ENCODE measurements around the gene ATE1.

Gene ATE1

DNA sequence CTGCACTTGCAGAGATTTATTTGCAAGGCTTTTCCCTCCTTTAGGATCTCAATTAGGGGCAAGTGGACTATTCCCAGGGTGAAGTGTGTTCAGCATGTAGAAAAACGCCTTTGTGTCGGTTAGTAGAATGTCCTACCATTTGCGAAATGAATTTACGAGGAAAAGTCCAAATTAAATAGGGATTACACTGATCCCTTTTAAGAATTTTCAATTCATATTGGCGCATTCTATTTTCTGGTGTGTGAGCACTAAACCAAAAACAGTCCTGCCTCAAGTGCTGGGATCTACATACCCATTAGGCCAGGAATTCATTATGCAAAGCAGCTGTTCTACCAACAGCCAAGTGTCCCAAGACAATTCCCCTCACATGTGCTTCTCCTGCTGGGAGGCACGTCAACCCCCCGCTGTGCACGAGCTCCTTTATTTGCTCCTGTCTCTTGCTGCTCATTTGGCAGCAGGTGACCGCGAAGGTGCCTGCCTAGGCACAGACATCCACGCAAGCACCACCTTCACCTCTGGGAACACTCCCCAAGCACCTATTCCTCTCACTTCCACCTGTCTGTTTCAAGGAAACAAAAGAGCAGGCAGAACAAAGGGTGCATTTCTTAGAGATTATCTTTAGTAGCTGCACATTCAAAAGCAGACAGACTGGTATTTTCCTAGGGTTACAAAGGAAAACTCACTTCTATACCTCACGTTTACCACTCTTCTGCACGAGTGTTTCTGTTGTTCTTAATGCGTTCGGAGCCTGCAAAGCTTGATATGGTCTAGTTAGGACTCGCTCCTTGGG is 195.0 kb downstream of the ATE1 start:
- Mint-ChIP-seq H3K4me3 (no peak overlapping the region), H3K27me3 (peaks cover 5% of the 10 kb centered on the region), H3K36me3 (no peaks in the 10 kb centered on the region), H3K9me3 (no peaks in the 10 kb centered on the region), H3K27ac (no peak overlapping the region), H3K4me1 (no peaks in the 10 kb centered on the region)
- ATAC-seq (ENCODE audit: low read depth): no peak
- no peak for DNase-seq (ENCODE audit: low spot score in 2 of 2)

DNA sequence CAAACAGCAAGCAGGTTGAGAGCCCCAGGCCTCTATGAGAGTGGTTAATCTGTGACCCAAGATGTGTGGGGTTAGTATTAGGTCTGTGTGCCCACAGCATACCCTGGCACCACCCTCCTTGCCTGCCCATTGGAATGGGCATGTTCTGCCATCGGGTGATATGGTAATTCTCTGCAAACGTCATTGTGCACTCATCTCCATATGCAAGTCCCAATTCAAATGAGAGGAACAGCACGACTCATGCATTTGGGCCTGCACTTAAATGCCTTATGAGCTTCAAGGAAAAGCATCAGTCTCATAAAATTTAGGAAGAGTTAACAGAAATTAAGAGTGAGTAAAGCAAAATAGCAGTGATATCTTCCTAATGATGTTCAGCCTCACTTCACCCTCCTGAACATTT is 195.7 kb downstream of the ATE1 start:
- H3K27me3 Mint-ChIP-seq: peaks cover 5% of the 10 kb centered on the region

DNA sequence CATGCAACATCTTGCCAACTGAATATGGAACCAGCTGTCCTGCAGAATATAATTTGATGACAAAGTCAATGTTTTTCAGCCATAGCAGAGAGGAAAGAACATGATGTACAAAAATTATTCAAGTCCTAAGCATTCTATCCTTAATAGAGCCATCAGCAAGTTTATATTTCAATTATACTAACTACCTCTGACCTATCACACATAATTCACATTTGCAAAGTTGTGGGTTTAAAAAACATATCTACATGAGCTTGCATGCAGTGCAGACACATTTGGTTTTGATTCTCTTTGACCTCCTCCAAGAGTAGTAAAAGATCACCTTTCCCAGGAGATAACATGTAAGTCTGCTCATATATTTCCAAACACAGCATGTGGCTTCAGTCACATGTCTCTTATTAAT is 203.5 kb downstream of the ATE1 start:
- ATAC-seq (ENCODE audit: low read depth): no peak
- H3K9me3 Mint-ChIP-seq: peaks cover 3% of the 10 kb centered on the region

More for the DNA sequence above, 195.7 kb downstream of the ATE1 start:
- H3K4me3 Mint-ChIP-seq: no peak overlapping the region
- H3K9me3 Mint-ChIP-seq: no peaks in the 10 kb centered on the region
- H3K27ac Mint-ChIP-seq: no peak overlapping the region
- H3K36me3 Mint-ChIP-seq: no peaks in the 10 kb centered on the region
- no peak for ATAC-seq (ENCODE audit: low read depth)
- DNase-seq (ENCODE audit: low spot score in 2 of 2): no peak
- no peaks in the 10 kb centered on the region for H3K4me1 Mint-ChIP-seq

DNA sequence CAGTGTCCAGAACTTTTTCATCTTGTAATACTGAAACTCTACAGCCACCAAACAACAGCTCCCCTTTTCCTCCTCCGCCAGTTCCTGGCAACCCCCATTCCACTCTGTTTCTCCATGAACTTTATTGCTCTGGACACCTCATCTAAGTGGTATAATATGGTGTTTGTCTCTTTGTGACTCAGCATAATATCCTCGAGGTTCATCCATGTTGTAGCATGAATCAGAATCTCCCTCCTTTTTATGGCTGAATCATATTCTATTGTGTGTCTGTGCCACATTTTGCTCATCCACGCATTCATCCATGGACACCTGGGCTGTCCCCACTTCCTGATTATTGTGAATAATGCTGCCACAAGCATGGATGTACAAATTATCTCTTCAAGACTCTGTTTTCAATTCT is 205.2 kb downstream of the ATE1 start:
- ATAC-seq (ENCODE audit: low read depth): no peak
- no peak for DNase-seq (ENCODE audit: low spot score in 2 of 2)
- Mint-ChIP-seq H3K27me3 (peaks cover 5% of the 10 kb centered on the region), H3K4me1 (no peaks in the 10 kb centered on the region), H3K4me3 (no peak overlapping the region), H3K9me3 (peaks cover 3% of the 10 kb centered on the region), H3K27ac (no peak overlapping the region), H3K36me3 (no peaks in the 10 kb centered on the region)

More for the DNA sequence above, 203.5 kb downstream of the ATE1 start:
- H3K4me3 Mint-ChIP-seq: no peak overlapping the region
- H3K4me1 Mint-ChIP-seq: no peaks in the 10 kb centered on the region
- no peak overlapping the region for H3K27ac Mint-ChIP-seq
- peaks cover 7% of the 10 kb centered on the region for H3K27me3 Mint-ChIP-seq
- DNase-seq (ENCODE audit: low spot score in 2 of 2): no peak
- no peaks in the 10 kb centered on the region for H3K36me3 Mint-ChIP-seq

DNA sequence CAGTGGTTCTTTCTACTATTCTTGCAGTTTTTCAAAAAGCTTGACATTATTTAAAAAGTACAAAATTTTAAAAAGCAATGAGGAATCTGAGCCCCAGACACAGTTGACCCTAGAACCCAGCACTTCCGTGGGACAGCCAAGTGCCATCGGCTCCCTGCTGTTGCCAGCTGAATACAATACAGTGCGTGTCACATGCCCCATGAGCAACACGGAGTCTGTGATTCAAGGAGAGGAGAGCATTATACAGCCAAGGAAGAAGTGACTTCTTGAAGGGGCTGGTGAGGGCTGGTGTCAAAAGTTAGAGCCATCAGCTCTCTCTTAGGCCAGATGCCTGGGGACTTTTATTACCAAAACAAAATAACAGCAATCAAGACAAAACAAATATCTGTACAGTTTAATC is 206.6 kb downstream of the ATE1 start:
- DNase-seq (ENCODE audit: low spot score in 2 of 2) (no peak), ATAC-seq (ENCODE audit: low read depth) (no peak)
- no peak overlapping the region for H3K27ac Mint-ChIP-seq
- no peak overlapping the region for H3K4me3 Mint-ChIP-seq
- peaks cover 3% of the 10 kb centered on the region for H3K9me3 Mint-ChIP-seq
- H3K4me1 Mint-ChIP-seq: no peaks in the 10 kb centered on the region
- no peaks in the 10 kb centered on the region for H3K36me3 Mint-ChIP-seq
- H3K27me3 Mint-ChIP-seq: peaks cover 5% of the 10 kb centered on the region

DNA sequence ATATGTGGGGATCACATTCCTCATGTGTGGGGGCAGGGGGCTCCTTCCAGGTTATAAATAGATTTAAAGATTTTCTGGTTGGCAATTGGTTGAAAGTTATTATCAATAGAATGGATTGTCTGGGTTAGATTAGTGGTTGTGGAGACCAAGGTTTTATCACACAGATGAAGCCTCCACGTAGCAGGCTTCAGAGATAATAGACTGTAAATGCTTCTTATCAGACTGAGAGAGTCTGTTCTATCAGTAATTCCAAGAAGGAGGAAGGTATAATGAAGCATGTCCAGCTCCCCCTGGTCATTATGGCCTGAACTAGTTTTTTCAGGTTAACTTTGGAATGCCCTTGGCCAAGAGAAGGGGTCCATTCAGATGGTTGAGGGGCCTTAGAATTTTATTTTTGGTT is 211.9 kb downstream of the ATE1 start:
- Mint-ChIP-seq H3K27me3 (peaks cover under 1% of the 10 kb centered on the region), H3K4me1 (no peaks in the 10 kb centered on the region), H3K36me3 (no peaks in the 10 kb centered on the region), H3K27ac (no peak overlapping the region), H3K4me3 (no peak overlapping the region), H3K9me3 (peaks cover 6% of the 10 kb centered on the region)
- DNase-seq (ENCODE audit: low spot score in 2 of 2) (no peak), ATAC-seq (ENCODE audit: low read depth) (no peak)

DNA sequence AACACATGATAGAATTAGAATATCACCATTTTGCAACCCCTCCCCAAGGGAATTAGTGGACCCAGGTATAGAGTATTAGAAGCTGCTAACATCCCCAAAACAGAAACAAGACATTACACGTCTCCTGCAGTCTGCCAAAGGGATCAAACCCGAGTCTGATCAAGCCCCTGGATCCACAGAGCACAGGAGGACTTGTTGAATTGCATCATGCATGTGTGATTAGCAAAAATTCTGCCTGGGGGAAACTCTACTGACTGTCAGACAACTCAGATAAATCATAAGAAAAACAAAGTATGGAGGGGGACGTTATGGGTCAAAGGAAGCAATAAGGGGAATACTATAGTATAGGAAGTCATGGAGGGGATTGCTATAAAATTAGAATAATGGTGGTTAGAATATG is 212.8 kb downstream of the ATE1 start:
- Mint-ChIP-seq H3K9me3 (peaks cover 5% of the 10 kb centered on the region), H3K4me1 (no peaks in the 10 kb centered on the region), H3K27me3 (peaks cover 2% of the 10 kb centered on the region), H3K36me3 (no peaks in the 10 kb centered on the region), H3K27ac (no peak overlapping the region), H3K4me3 (no peak overlapping the region)
- no peak for DNase-seq (ENCODE audit: low spot score in 2 of 2)
- no peak for ATAC-seq (ENCODE audit: low read depth)

DNA sequence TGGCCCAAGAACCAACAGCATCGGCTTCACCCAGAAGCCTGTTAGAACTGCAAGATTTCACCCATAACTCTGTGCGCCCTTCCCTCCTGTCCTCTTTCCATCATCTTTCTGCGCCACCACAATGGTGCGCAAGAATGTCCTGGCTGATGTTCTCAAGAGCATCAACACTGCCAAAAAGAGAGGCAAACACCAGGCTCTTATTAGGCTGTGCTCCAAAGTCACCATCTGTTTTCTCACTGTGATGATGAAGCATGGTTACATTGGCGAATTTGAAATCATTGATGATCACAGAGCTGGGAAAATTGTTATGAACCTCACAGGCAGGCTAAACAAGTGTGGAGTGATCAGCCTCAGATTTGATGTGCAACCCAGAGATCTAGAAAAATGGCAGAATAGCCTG is 214.3 kb downstream of the ATE1 start:
- Mint-ChIP-seq H3K9me3 (peaks cover 2% of the 10 kb centered on the region), H3K36me3 (no peaks in the 10 kb centered on the region), H3K4me3 (no peak overlapping the region), H3K27me3 (peaks cover 4% of the 10 kb centered on the region), H3K27ac (no peak overlapping the region), H3K4me1 (no peaks in the 10 kb centered on the region)
- ATAC-seq (ENCODE audit: low read depth) (no peak), DNase-seq (ENCODE audit: low spot score in 2 of 2) (no peak)

DNA sequence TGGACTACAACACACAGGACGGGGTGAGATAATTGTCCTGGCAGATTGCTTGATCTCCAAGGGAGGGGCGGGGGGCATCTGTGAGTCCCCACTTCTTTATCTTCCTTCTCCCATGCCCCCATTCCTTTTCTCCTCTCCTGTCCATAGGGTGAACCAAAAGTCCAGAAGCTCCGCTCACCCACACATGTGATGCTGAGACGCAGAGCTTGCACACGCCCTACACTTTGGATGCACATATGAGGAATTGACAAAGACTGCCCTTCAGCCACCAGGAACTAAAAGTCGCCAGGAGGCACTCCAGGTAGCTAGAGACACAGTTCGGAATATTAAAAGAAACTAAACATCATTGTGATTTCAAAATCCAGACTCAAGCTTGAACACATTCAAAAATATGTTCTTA is 216.9 kb downstream of the ATE1 start:
- Mint-ChIP-seq H3K4me3 (no peak overlapping the region), H3K27me3 (peaks cover 6% of the 10 kb centered on the region), H3K36me3 (no peaks in the 10 kb centered on the region), H3K9me3 (peaks cover 3% of the 10 kb centered on the region), H3K4me1 (no peaks in the 10 kb centered on the region), H3K27ac (no peak overlapping the region)
- DNase-seq (ENCODE audit: low spot score in 2 of 2) (no peak), ATAC-seq (ENCODE audit: low read depth) (no peak)

DNA sequence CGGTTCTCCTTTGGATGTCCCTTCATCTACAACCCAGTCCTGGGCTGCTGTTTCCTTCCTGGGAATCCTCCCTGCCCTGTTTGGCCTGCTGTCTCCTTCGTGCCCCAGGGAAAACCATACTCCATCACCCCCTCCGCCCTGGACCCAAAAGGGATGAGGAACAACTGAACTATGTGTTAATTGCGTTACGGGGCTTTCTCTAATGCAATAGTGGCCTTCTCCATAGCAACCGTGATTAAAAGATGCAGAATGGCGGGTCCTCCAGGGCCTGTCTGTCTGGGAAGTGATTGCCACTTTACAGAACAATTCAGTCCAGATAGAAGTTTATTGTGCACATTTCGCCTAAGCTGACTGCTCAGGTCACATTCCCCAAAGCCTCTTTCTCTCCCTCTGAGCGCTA is 217.6 kb downstream of the ATE1 start:
- no peak for DNase-seq (ENCODE audit: low spot score in 2 of 2)
- ATAC-seq (ENCODE audit: low read depth): no peak
- H3K9me3 Mint-ChIP-seq: peaks cover 3% of the 10 kb centered on the region
- H3K36me3 Mint-ChIP-seq: no peaks in the 10 kb centered on the region
- no peaks in the 10 kb centered on the region for H3K4me1 Mint-ChIP-seq
- peaks cover 7% of the 10 kb centered on the region for H3K27me3 Mint-ChIP-seq
- H3K4me3 Mint-ChIP-seq: no peak overlapping the region
- H3K27ac Mint-ChIP-seq: no peak overlapping the region

DNA sequence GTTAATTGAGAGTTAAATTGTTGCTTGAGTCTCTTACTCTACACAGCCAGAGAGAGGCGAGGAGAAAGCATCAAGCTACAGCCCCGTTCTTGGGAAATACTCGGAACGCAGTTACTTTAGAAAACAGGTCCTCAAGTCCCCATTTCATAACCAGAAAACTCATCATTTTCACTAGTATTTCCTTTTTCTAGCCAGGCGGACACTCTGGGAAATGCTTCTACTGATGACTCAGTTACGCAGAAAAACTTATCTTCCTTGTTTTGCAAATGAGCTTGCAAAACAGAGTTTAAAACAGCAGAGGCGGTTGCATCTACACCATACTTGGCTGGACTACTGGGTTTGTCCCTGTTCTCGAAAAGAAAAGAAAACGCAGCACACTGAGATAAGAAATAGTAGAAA is 218.2 kb downstream of the ATE1 start:
- Mint-ChIP-seq H3K27me3 (peaks cover 7% of the 10 kb centered on the region), H3K27ac (no peak overlapping the region), H3K4me1 (no peaks in the 10 kb centered on the region), H3K4me3 (no peak overlapping the region), H3K36me3 (no peaks in the 10 kb centered on the region), H3K9me3 (peaks cover 1% of the 10 kb centered on the region)
- DNase-seq (ENCODE audit: low spot score in 2 of 2) (no peak), ATAC-seq (ENCODE audit: low read depth) (no peak)

DNA sequence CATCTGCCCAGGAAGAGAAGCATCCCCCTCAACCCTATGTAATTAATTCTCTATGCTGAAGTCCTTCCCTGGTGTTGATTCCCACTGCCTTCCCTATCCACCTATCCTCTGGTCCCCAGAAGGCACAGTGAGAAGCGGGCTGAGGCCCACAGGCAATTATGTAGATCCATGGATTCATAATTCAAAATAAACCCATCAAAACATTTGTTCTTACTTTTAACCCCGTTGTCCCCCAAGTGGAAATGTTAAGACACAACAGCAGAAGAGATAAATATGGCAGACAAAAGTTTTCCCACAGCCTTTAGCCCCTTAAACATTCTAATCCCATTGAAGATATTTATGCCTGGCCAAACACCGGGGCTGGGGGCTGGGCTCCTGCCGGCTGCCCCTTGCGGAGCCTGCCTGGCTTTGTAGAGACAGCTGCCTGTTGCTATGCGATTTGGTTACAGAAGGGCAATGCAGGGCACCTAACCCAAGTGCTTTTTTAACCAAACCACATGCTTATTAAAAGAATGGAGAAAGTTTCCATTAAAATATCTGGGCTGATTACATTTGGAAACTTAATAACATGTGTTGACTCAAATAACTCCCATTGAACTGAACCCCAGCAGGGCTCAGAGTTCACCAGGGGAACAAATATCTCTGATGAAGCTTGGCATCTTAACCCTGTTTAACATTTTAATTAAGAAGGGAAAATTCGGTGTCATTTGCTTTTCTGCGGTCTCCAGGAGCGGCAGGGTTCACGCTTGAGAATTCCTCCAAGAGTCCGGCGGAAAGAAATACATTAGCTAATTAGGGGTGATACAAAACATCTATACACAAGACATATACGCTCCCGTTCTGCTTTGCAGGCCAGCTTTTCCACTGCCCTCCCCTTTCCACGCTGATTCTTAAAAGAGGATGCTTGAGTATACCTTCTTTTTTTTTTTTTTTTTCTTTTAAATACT is 218.8 kb downstream of the ATE1 start:
- Mint-ChIP-seq H3K27me3 (peaks cover 7% of the 10 kb centered on the region), H3K4me1 (no peaks in the 10 kb centered on the region), H3K36me3 (no peaks in the 10 kb centered on the region), H3K4me3 (no peak overlapping the region), H3K27ac (no peak overlapping the region), H3K9me3 (peaks cover 1% of the 10 kb centered on the region)
- DNase-seq (ENCODE audit: low spot score in 2 of 2) (no peak), ATAC-seq (ENCODE audit: low read depth) (no peak)

DNA sequence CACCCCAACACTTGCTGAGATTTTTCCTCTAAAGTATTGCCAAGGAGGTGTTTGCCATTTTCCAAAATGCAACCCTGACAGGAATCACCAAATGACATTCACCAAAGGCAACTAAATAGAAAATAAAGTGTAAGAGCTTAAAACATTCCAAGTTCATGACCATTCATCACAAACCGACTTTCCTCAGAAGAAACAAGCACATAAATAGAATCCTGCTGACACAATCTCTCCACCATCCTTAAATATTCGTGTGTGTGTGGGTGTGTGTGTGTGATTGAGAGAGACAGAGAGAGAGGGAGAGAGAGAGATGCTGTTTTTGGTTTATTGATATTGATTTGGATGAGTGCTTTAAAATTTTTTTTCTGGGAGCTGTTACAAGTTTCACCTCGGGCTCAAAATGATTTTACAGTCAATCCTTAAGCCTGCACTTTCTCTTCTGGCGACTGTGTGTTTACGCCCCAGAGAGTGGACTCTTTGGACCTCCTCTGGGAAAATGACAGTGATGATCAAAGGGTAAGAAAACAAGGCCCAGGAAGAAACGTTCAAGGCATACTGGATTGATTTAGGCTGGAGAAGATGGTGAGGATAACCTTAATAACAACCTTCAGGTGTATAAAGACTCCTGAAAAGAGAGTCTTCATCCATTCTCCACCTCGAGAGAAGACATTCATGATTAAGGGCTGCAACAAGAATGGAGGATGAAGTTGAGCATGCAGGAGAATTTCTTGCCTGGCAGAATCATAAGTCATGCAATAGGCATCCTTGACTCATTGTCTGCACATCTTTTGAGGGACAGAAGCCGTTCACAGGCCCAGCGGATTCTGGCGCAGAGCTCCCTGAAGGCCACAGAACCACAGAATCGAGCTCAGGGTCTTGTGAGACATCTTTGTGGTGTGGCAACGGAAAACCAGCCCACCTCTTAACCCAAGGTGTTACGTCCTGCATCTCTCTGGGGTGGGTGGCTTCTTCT is 225.2 kb downstream of the ATE1 start:
- H3K4me3 Mint-ChIP-seq: no peak overlapping the region
- no peak for ATAC-seq (ENCODE audit: low read depth)
- H3K27me3 Mint-ChIP-seq: peaks cover 4% of the 10 kb centered on the region
- H3K9me3 Mint-ChIP-seq: peaks cover 10% of the 10 kb centered on the region
- H3K4me1 Mint-ChIP-seq: no peaks in the 10 kb centered on the region
- no peak for DNase-seq (ENCODE audit: low spot score in 2 of 2)
- no peaks in the 10 kb centered on the region for H3K36me3 Mint-ChIP-seq
- no peak overlapping the region for H3K27ac Mint-ChIP-seq
